ENCODE results near the gene PSMC3. TPM values are rescaled to one million over a fixed set of nuclear protein-coding genes. Genes with fewer than 3 reads are reported as not detected.

Gene PSMC3
- total and polyA plus RNA-seq, 2 donors (not counting 1 experiment from before 2014, with no cell fraction given), result 36.7 to 62.7 TPM

GRCh38 chr11:47406896-47407745 lies 19.1 kb downstream of the PSMC3 start:
- intact Hi-C loops (cut with micrococcal nuclease), result loop anchor here (5.0 to 10.0 kb wide), 2 partner anchors 360 to 448 kb away; partner anchors contain the start of gene FNBP4
- DNase-seq, result peak; percentile 30

More at GRCh38 chr11:47406896-47407745, 19.1 kb downstream of the PSMC3 start:
- Histone ChIP-seq H2AFZ (ENCODE audit: insufficient read depth, low read depth, low read length, poor library complexity, severe bottlenecking) (peak overlapping the region; percentile 66), H3K9ac (ENCODE audit: low read length) (peak overlapping the region; percentile 76), H3K27ac (ENCODE audit: low read length in 2 of 2) (peak overlapping the region; percentile 85 to 91), H3K4me2 (replicated peaks; ENCODE audit: low read depth, low read length, poor library complexity, severe bottlenecking) (peak overlapping the region; percentile 92), H3K27me3 (replicated peaks in 1 of 4; ENCODE audit: control extremely low read depth in 1 of 4, control insufficient read depth in 3 of 4, insufficient read depth in 4 of 4, low read length in 3 of 4) (no peaks in the 10 kb centered on the region), H3K9me3 (ENCODE audit: control extremely low read depth in 1 of 3, control insufficient read depth in 2 of 3, insufficient read depth in 1 of 3, low read length in 2 of 3) (no peaks in the 10 kb centered on the region), H4K20me1 (ENCODE audit: control insufficient read depth, insufficient read depth, low read length, poor library complexity, severe bottlenecking) (no peaks in the 10 kb centered on the region), H3K36me3 (replicated peaks in 1 of 2; ENCODE audit: control extremely low read depth in 1 of 2, control insufficient read depth in 1 of 2, extremely low read depth in 1 of 2, insufficient read depth in 2 of 2, low read length in 1 of 2) (peaks cover 0 to 2% of the 10 kb centered on the region in 2 experiments), H3K79me2 (ENCODE audit: control insufficient read depth, insufficient read depth, low read length) (no peaks in the 10 kb centered on the region), H3K4me3 (ENCODE audit: control extremely low read depth in 1 of 5, extremely low read depth in 1 of 5, insufficient read depth in 1 of 5, low read depth in 2 of 5, low read length in 4 of 5) (peak overlapping the region; percentile 60 to 94 (median 66)), H3K4me1 (ENCODE audit: control insufficient read depth in 2 of 2, insufficient read depth in 2 of 2, low read length in 2 of 2) (peaks cover 16 to 25% of the 10 kb centered on the region in 2 donors)
- Mint-ChIP-seq H3K27ac (peak overlapping the region; percentile 95), H3K4me1 (peaks cover 27% of the 10 kb centered on the region), H3K9me3 (ENCODE audit: insufficient read depth) (no peaks in the 10 kb centered on the region), H3K4me3 (peak overlapping the region; percentile 92), H3K27me3 (no peaks in the 10 kb centered on the region)
- ATAC-seq (ENCODE audit: low read depth), result no peak
- WGBS (ENCODE audit: insufficient coverage), result 76% methylated on average over 11 of the region's 12 CpGs
- POLR2A ChIA-PET, result interaction anchor here (0.9 to 2.7 kb wide), 5 partner anchors 7 to 93 kb away, joined by 3 to 15 read pairs (median 9); partner anchors contain the start of gene SPI1
- no peak for TF ChIP-seq CTCF (IDR thresholded peaks at IDR 0.05)
- no peak for TF ChIP-seq EZH2 (IDR thresholded peaks at IDR 0.05; ENCODE audit: borderline replicate concordance, insufficient read depth, low read depth, low read length, poor library complexity, severe bottlenecking)
- CTCF ChIA-PET, result interaction anchor here (0.6 to 19.1 kb wide), 10 partner anchors 11 to 159 kb away, joined by 3 to 345 read pairs (median 6); partner anchors contain the start of genes ACP2 and SPI1
